OCI-LY1 (cell line): Measurements from ENCODE around the gene ACTN2.

Experiments
- EZH2 ChIP-seq: fragments of 200-600 bp; sonication (generic), shearing (Covaris generic); IDR thresholded peaks from 2 replicates; pipeline ENCODE4 v1.8.0; 2017; ENCODE audit warnings: borderline replicate concordance, mixed run types, mild to moderate bottlenecking, antibody characterized with exemption, low read length, moderate library complexity, mixed read lengths
- TF ChIP-seq, protein P1 (sequence below): fragments of 200-600 bp; sonication (generic), shearing (Covaris generic); IDR thresholded peaks from 2 replicates; pipeline ENCODE4 v1.5.1; 2017; ENCODE audit warnings: mild to moderate bottlenecking, antibody characterized with exemption, low read length, moderate library complexity, mixed read lengths

GRCh38 chr1:236809148-236809547 lies 122.8 kb downstream of the ACTN2 start:
- TF ChIP-seq, protein P1, sequence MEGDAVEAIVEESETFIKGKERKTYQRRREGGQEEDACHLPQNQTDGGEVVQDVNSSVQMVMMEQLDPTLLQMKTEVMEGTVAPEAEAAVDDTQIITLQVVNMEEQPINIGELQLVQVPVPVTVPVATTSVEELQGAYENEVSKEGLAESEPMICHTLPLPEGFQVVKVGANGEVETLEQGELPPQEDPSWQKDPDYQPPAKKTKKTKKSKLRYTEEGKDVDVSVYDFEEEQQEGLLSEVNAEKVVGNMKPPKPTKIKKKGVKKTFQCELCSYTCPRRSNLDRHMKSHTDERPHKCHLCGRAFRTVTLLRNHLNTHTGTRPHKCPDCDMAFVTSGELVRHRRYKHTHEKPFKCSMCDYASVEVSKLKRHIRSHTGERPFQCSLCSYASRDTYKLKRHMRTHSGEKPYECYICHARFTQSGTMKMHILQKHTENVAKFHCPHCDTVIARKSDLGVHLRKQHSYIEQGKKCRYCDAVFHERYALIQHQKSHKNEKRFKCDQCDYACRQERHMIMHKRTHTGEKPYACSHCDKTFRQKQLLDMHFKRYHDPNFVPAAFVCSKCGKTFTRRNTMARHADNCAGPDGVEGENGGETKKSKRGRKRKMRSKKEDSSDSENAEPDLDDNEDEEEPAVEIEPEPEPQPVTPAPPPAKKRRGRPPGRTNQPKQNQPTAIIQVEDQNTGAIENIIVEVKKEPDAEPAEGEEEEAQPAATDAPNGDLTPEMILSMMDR, result no peak
- no peak for TF ChIP-seq EZH2
